ENCODE results near the gene FKBP1B.

DNA sequence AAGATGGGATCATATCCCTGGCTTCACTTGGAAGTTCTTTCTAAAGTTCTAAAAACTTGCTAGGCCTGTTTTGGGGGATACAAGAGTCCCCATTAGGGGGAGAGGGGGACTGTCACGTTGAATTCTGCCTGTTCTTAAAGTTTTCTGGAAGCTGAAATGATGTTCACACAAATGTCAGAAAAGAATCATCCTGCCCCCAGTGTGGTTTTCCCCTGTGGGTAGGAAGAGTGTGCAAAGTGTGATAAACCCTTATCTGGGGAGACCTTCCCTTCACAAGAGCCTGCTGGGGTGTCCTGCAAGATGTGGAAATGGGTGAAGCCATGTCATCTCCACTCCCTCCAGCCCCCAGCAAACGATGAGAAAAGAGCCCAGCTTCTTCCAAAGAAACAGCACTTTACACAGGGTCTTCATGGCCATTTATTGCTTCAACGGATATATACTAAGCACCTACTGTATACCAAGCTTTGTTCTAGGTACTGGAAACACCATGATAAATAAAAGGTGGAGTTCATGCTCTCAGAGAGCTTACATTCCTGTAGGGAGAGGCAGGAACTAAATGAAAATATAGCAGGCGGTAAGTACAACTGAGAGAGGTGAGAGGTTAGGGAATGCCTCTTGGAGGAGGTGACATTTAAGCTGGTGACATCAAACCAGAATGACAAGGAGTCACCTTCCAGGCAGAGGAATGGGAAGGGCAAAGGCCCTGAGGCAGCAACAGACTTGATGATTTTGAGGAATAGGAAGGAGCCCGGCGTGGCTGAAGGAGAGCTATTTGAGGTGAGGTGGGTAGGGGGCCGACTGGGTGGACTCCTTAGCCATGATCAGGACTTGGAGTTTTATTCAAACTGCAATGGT lies 38.1 kb upstream of the FKBP1B start:
- TF ChIP-seq, protein P1, sequence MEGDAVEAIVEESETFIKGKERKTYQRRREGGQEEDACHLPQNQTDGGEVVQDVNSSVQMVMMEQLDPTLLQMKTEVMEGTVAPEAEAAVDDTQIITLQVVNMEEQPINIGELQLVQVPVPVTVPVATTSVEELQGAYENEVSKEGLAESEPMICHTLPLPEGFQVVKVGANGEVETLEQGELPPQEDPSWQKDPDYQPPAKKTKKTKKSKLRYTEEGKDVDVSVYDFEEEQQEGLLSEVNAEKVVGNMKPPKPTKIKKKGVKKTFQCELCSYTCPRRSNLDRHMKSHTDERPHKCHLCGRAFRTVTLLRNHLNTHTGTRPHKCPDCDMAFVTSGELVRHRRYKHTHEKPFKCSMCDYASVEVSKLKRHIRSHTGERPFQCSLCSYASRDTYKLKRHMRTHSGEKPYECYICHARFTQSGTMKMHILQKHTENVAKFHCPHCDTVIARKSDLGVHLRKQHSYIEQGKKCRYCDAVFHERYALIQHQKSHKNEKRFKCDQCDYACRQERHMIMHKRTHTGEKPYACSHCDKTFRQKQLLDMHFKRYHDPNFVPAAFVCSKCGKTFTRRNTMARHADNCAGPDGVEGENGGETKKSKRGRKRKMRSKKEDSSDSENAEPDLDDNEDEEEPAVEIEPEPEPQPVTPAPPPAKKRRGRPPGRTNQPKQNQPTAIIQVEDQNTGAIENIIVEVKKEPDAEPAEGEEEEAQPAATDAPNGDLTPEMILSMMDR (IDR thresholded peaks at IDR 0.05), result no peak
- no peak for TF ChIP-seq POLR2A (IDR thresholded peaks at IDR 0.05)
